Measurements from ENCODE around the gene CAV2. TPM values are rescaled to one million over a fixed set of nuclear protein-coding genes. Genes with fewer than 3 reads are reported as not detected.

The CAV2 gene
- total RNA-seq, 1 donor: 67.3 TPM

DNA sequence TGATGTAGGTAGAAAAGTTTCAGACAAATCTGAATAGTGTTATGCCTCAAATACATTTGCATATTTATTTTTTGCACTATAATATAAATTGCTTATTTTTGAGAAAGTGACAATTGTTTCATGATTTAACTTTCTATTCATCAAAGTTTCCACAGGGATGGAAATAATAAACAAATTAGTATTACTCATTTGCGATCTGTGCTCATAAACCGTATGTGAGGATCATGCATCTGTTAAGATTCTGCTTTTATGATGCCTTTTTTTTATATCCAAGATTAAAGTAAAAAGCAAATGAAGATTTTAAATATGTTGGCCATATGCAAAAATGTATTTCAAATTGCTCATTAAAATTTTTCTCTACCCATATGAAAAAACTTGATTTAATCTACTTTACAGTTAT is 45.2 kb upstream of the CAV2 start:
- Histone ChIP-seq H3K27me3 (ENCODE audit: insufficient read depth, low read length) (no peaks in the 10 kb centered on the region), H3K27ac (ENCODE audit: low read depth, low read length) (peak overlapping the region; percentile 67), H3K36me3 (ENCODE audit: insufficient read depth, low read length) (no peaks in the 10 kb centered on the region), H3K4me1 (ENCODE audit: insufficient read depth, low read length) (peaks cover 14% of the 10 kb centered on the region), H2AFZ (ENCODE audit: low read length) (no peak overlapping the region), H4K20me1 (ENCODE audit: insufficient read depth, low read length) (no peaks in the 10 kb centered on the region), H3K9me3 (ENCODE audit: low read depth, low read length) (no peaks in the 10 kb centered on the region), H3K4me2 (ENCODE audit: insufficient read depth, low read length) (no peak overlapping the region), H3K4me3 (ENCODE audit: insufficient read depth, low read length) (no peak overlapping the region), H3K79me2 (ENCODE audit: insufficient read depth, low read length) (no peaks in the 10 kb centered on the region)
- DNase-seq (ENCODE audit: insufficient read length, low spot score, missing footprints): no peak
- TF ChIP-seq, protein P1, sequence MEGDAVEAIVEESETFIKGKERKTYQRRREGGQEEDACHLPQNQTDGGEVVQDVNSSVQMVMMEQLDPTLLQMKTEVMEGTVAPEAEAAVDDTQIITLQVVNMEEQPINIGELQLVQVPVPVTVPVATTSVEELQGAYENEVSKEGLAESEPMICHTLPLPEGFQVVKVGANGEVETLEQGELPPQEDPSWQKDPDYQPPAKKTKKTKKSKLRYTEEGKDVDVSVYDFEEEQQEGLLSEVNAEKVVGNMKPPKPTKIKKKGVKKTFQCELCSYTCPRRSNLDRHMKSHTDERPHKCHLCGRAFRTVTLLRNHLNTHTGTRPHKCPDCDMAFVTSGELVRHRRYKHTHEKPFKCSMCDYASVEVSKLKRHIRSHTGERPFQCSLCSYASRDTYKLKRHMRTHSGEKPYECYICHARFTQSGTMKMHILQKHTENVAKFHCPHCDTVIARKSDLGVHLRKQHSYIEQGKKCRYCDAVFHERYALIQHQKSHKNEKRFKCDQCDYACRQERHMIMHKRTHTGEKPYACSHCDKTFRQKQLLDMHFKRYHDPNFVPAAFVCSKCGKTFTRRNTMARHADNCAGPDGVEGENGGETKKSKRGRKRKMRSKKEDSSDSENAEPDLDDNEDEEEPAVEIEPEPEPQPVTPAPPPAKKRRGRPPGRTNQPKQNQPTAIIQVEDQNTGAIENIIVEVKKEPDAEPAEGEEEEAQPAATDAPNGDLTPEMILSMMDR (IDR thresholded peaks at IDR 0.05; ENCODE audit: extremely low read depth, low read depth, low read length): no peak

DNA sequence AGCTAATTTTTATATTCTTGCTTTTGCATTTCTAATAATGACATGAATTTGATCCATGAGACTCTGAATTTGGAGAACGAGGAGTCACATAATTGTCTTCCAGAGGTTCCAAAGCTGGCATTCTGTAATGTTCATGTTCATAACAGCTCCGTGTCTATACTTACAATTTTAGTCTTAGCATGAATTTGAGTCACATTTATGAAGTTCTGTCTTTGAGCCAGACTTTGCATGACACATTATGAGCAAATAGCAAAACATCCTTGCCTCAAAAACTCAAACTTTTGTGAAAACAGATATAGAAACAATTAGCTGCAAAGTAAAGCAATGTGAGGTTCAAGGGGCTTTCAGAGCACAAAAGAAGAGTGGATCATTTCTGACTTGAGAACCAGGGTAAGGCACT is 44.5 kb upstream of the CAV2 start:
- H3K4me1 ChIP-seq (ENCODE audit: insufficient read depth, low read length): peaks cover 15% of the 10 kb centered on the region
- H3K27ac ChIP-seq (ENCODE audit: low read depth, low read length): peak overlapping the region; percentile 67
- TF ChIP-seq, protein P1 (IDR thresholded peaks at IDR 0.05; ENCODE audit: extremely low read depth, low read depth, low read length): no peak
- peak overlapping the region; percentile 70 for H3K4me2 ChIP-seq (ENCODE audit: insufficient read depth, low read length)
- DNase-seq (ENCODE audit: insufficient read length, low spot score, missing footprints): peak; percentile 67
- H3K9me3 ChIP-seq (ENCODE audit: low read depth, low read length): no peaks in the 10 kb centered on the region
- no peaks in the 10 kb centered on the region for H3K27me3 ChIP-seq (ENCODE audit: insufficient read depth, low read length)
- H2AFZ ChIP-seq (ENCODE audit: low read length): no peak overlapping the region
- no peaks in the 10 kb centered on the region for H3K79me2 ChIP-seq (ENCODE audit: insufficient read depth, low read length)
- H3K36me3 ChIP-seq (ENCODE audit: insufficient read depth, low read length): no peaks in the 10 kb centered on the region
- peak overlapping the region; percentile 13 for H3K4me3 ChIP-seq (ENCODE audit: insufficient read depth, low read length)
- no peaks in the 10 kb centered on the region for H4K20me1 ChIP-seq (ENCODE audit: insufficient read depth, low read length)

DNA sequence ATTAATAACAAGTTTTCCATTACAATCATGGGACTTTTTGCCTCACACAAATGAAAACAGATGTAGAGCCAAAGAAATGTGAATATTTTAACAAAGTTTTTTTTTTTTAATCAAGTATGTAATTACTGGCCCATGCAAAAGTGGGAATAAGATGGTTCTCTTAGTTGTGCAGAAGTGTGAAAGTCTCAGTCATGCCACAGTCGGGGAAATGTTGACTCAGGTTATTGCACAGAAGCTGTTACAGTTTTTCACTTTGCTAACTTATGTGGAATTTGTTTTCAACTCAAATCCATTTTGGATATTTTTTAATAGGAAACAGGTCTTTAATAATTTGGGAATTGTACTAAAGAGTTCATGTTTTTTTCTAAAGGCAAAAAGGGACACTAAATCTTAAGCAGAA is 44.0 kb upstream of the CAV2 start:
- H4K20me1 ChIP-seq (ENCODE audit: insufficient read depth, low read length): no peaks in the 10 kb centered on the region
- H3K4me2 ChIP-seq (ENCODE audit: insufficient read depth, low read length): peak overlapping the region; percentile 70
- no peaks in the 10 kb centered on the region for H3K36me3 ChIP-seq (ENCODE audit: insufficient read depth, low read length)
- no peaks in the 10 kb centered on the region for H3K9me3 ChIP-seq (ENCODE audit: low read depth, low read length)
- H3K4me3 ChIP-seq (ENCODE audit: insufficient read depth, low read length): no peak overlapping the region
- H3K27ac ChIP-seq (ENCODE audit: low read depth, low read length): peak overlapping the region; percentile 67
- no peak overlapping the region for H2AFZ ChIP-seq (ENCODE audit: low read length)
- peak; percentile 26 for DNase-seq (ENCODE audit: insufficient read length, low spot score, missing footprints)
- no peaks in the 10 kb centered on the region for H3K79me2 ChIP-seq (ENCODE audit: insufficient read depth, low read length)
- TF ChIP-seq, protein P1 (IDR thresholded peaks at IDR 0.05; ENCODE audit: extremely low read depth, low read depth, low read length): no peak
- peaks cover 15% of the 10 kb centered on the region for H3K4me1 ChIP-seq (ENCODE audit: insufficient read depth, low read length)
- H3K27me3 ChIP-seq (ENCODE audit: insufficient read depth, low read length): no peaks in the 10 kb centered on the region

DNA sequence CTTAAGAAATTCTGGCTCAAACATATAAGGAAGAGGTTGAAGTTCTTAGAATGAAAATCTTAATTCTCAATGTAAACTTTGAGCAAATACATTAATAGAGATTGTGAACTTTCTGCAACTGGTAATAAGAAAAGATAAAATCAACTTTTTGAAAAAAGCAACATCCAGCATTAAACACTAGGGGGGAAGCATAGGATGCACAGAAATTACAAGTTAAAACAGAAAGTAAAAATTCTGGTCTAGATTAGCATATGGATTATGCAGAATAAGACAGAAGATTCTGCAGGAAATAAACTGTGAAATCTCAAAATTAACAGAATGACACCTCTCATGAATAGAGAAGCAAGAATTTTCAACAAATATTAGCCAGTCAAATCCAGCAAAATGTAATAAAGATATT is 38.0 kb upstream of the CAV2 start:
- Histone ChIP-seq H3K36me3 (ENCODE audit: insufficient read depth, low read length) (no peaks in the 10 kb centered on the region), H3K79me2 (ENCODE audit: insufficient read depth, low read length) (no peaks in the 10 kb centered on the region), H3K4me2 (ENCODE audit: insufficient read depth, low read length) (peak overlapping the region; percentile 59), H3K27ac (ENCODE audit: low read depth, low read length) (no peak overlapping the region), H3K4me1 (ENCODE audit: insufficient read depth, low read length) (peaks cover 20% of the 10 kb centered on the region), H4K20me1 (ENCODE audit: insufficient read depth, low read length) (no peaks in the 10 kb centered on the region), H3K27me3 (ENCODE audit: insufficient read depth, low read length) (no peaks in the 10 kb centered on the region), H3K4me3 (ENCODE audit: insufficient read depth, low read length) (no peak overlapping the region), H2AFZ (ENCODE audit: low read length) (no peak overlapping the region), H3K9me3 (ENCODE audit: low read depth, low read length) (no peaks in the 10 kb centered on the region)
- DNase-seq (ENCODE audit: insufficient read length, low spot score, missing footprints): no peak
- TF ChIP-seq, protein P1 (IDR thresholded peaks at IDR 0.05; ENCODE audit: extremely low read depth, low read depth, low read length): peak; percentile 27
